AG09309 (cell line): Measurements from ENCODE around the gene SLC29A3.
"Not testable (repeated sequence)": the region's sequence is repeated elsewhere in the genome, so short reads cannot be mapped to it uniquely, and the experiment has no call there.

ENCODE experiments used
- DNase-seq: peaks from one replicate; pipeline ENCODE4 v3.0.0-alpha.2; 2010; ENCODE audit warnings: low read depth
- H3K4me3 ChIP-seq: 2 replicates; pipeline ENCODE4 v1.5.1; 2011; ENCODE audit warnings: mild to moderate bottlenecking, low read depth, low read length, moderate library complexity; ENCODE audit not compliant: control insufficient read depth
- TF ChIP-seq, protein P1 (sequence below): IDR thresholded peaks from 2 replicates; pipeline ENCODE4 v1.5.1; 2011; ENCODE audit warnings: mild to moderate bottlenecking, low read depth, low read length, inconsistent platforms; ENCODE audit not compliant: insufficient read depth, control insufficient read depth; ENCODE audit errors: missing control alignments

SLC29A3 gene

DNA sequence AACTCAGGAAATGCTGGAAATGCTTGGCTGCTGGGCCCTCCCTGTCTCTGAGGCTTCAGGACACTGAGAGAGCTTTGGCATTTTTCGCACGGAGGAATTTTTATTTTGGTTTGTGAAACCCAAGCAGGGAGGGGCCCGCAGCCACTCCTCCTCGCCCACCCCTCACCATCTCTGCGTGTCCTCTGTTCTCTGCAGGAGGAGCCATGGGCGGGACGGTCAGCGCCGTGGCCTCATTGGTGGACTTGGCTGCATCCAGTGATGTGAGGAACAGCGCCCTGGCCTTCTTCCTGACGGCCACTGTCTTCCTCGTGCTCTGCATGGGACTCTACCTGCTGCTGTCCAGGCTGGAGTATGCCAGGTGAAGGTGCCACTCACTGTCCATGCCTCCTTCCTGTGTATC lies 36.8 kb downstream of the SLC29A3 start:
- no peak overlapping the region for H3K4me3 ChIP-seq
- TF ChIP-seq, protein P1, sequence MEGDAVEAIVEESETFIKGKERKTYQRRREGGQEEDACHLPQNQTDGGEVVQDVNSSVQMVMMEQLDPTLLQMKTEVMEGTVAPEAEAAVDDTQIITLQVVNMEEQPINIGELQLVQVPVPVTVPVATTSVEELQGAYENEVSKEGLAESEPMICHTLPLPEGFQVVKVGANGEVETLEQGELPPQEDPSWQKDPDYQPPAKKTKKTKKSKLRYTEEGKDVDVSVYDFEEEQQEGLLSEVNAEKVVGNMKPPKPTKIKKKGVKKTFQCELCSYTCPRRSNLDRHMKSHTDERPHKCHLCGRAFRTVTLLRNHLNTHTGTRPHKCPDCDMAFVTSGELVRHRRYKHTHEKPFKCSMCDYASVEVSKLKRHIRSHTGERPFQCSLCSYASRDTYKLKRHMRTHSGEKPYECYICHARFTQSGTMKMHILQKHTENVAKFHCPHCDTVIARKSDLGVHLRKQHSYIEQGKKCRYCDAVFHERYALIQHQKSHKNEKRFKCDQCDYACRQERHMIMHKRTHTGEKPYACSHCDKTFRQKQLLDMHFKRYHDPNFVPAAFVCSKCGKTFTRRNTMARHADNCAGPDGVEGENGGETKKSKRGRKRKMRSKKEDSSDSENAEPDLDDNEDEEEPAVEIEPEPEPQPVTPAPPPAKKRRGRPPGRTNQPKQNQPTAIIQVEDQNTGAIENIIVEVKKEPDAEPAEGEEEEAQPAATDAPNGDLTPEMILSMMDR: no peak
- DNase-seq: no peak

DNA sequence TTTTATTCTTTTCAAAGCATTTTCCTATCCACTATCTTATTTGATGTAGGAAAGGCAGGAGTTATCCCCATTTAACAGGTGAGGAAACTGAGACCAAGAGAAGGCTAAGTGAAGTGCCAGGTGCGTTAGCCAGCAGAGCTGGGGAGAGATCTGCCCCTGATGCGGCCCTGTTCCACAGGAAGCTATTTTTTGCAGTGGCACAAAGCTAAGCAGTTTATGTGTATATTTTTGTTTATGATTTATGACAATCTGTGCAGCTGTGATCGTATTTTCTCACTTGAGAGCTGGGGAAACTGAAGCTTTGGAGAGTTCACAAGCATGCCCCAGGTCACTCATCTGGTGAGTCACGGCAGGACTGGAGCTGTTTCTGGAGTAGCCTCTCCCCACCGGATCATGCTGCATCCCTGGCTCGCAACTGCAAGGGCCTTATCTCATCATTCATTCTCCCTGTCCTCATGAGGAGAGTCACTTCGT lies 38.8 kb downstream of the SLC29A3 start:
- H3K4me3 ChIP-seq: no peak overlapping the region
- TF ChIP-seq, protein P1: no peak
- DNase-seq: no peak

DNA sequence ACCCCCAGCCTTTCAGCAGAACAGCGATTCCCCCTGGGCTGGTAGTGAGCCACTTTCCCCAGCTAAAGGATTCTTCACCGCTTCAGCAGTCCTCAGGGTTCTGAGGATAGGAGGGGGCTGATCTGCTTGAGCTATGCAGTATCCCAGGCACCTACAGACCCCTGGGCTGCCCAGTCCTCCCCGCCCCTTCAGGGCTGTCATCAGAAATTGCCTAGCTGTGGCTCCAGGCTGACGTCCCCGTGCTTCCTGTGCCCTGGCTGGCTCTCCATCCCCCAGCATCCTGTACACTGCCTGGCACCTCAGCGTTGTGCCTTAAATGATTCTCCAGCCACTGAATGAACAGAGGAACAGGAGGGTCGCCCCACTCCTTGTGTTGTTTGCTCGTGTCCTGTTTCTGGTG lies 39.2 kb downstream of the SLC29A3 start:
- no peak for DNase-seq
- H3K4me3 ChIP-seq: no peak overlapping the region
- TF ChIP-seq, protein P1: no peak

DNA sequence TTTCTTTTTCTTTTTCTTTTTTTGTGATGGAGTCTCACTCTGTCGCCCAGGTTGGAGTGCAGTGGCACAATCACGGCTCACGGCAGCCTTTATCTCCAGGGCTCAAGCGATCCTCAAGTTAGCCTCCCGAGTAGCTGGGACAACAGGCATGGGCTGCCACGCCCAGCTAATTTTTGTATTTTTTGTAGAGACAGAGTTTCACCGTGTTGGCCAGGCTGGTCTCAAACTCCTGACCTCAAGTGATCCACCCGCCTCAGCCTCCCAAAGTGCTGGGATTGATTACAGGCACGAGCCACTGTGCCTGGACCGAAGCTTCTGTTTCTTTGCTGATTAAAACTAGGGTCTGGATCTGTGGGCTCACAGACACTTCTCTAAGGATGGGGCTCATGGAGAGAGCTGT lies 39.8 kb downstream of the SLC29A3 start:
- not testable (repeated sequence) for H3K4me3 ChIP-seq

DNA sequence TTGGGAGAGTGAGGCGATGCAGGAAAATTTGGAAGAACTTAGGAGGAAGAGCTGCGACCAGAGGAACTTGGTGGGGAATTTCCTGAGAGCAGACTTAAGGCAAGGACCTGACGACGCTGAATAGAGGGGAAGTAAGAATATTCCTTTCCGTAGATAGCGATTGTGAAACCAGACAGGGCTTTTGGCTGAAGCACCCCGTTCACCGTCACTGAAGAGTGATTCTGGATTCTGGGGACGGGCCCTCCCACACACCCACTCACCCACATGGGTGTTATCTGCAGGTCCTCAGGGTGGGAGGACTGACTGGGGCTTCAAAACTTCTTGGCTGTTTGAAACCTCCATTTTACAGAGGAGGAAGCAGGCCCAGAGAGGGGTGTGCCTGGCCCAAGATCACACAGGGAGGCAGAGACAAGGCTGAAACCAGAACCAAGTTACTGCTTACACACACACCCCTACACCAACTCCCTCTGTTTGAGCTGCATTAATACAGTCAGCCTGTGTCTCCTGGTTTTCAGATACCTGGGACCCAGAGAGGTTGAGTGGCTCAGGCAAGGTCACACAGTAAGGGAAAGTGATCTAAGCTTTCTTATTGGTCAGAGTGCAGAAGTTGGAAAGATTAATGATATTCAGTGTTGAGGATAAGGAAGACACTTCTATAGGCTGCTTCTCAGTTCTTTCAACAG lies 40.4 kb downstream of the SLC29A3 start:
- DNase-seq: no peak
- TF ChIP-seq, protein P1: no peak
- no peak overlapping the region for H3K4me3 ChIP-seq

More for the DNA sequence above, 39.8 kb downstream of the SLC29A3 start:
- DNase-seq: not testable (repeated sequence)

DNA sequence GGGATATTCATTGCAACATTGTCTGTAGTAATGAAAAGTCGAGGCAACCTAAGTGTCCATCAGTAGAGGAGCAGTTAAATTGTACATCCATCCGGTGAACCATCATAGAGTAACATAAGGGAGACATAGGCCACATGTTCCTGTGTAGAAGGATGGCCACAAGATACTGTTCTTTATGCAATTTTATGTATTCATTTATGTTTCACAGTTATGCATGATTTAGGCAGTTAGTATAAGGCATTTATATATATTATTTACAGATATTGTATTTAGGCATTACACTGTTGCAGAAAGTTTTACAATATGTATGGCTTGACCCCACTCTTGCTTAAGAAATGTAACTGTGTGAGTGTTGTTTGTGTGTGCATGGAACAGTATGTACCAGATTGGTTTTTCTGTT lies 41.7 kb downstream of the SLC29A3 start:
- TF ChIP-seq, protein P1: no peak
- no peak for DNase-seq
- no peak overlapping the region for H3K4me3 ChIP-seq

DNA sequence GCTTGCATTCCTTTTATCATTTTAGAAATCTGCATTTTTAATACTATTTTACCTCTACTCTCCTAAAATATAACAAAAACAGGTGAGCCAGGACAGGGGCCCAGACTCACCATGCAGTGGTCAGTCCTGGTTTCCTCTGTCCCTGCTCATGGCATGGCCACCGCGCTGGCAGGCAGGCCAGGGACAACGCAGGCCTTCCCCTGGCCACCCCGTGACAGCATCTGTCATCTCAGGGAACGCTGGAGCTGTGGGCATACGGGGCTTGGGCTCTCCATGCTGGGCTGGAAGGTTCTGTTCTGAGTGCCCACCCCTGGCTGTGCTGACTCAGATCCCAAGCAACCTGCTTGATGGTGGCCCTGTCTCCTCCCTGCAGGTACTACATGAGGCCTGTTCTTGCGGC lies 42.5 kb downstream of the SLC29A3 start:
- no peak overlapping the region for H3K4me3 ChIP-seq
- no peak for DNase-seq
- TF ChIP-seq, protein P1: no peak
